HEK293 (cell line): ENCODE measurements around the gene PLCXD1.

ENCODE experiments used
- CTCF ChIA-PET: fragments of 350-600 bp; formaldehyde crosslinking; extraction: SDS; loops from one replicate; lab custom pipeline; 2021; ENCODE audit warnings: antibody characterized with exemption; lab: Yijun Ruan, JAX
- POLR2A ChIA-PET: fragments of 300-600 bp; formaldehyde crosslinking; extraction: SDS; loops from one replicate; lab custom pipeline; 2020; ENCODE audit warnings: antibody characterized with exemption, inconsistent platforms; lab: Yijun Ruan, JAX
- H3K27ac ChIP-seq: fragments of 200-500 bp; sonication (Bioruptor generic); 2 replicates; pipeline ENCODE4 v1.5.1; 2014; ENCODE audit warnings: low read depth, low read length, control low read depth, inconsistent platforms; ENCODE audit errors: extremely low read depth
- H3K36me3 ChIP-seq, 2 experiments: fragments of 200-500 bp in 1 of 2; sonication (Bioruptor generic) in 1 of 2; 1 replicate in 1 of 2; 2 replicates in 1 of 2; pipeline ENCODE4 v1.5.1; 2014 to 2017; ENCODE audit warnings: inconsistent platforms in 2 of 2, low read length in 2 of 2; ENCODE audit not compliant: control insufficient read depth in 2 of 2, insufficient read depth in 1 of 2
- H3K4me1 ChIP-seq: fragments of 200-500 bp; sonication (Bioruptor generic); 2 replicates; pipeline ENCODE4 v1.5.1; 2014; ENCODE audit warnings: mild to moderate bottlenecking, low read length, inconsistent platforms; ENCODE audit not compliant: control insufficient read depth, insufficient read depth
- H3K4me3 ChIP-seq: 2 replicates; pipeline ENCODE4 v1.5.1; 2011; ENCODE audit warnings: low read depth, mild to moderate bottlenecking, control low read depth, low read length, moderate library complexity
- H3K9me3 ChIP-seq: fragments of 200-500 bp; sonication (Bioruptor generic); 2 replicates; pipeline ENCODE4 v1.5.1; 2014; ENCODE audit warnings: low read depth, low read length, inconsistent platforms; ENCODE audit not compliant: control insufficient read depth, insufficient read depth
- KLF1 ChIP-seq: fragments of 450-650 bp; formaldehyde crosslinking; IDR thresholded peaks from 2 replicates; pipeline ENCODE4 v1.5.1; 2016; ENCODE audit warnings: missing biosample characterization, missing genetic modification characterization
- KLF10 ChIP-seq: fragments of 450-650 bp; IDR thresholded peaks from 2 replicates; pipeline ENCODE4 v1.5.1; 2018; ENCODE audit warnings: missing biosample characterization, mild to moderate bottlenecking, missing genetic modification characterization
- KLF16 ChIP-seq: fragments of 450-650 bp; formaldehyde crosslinking; IDR thresholded peaks from 2 replicates; pipeline ENCODE4 v1.5.1; 2017; ENCODE audit warnings: missing biosample characterization, missing genetic modification characterization
- MYNN ChIP-seq: fragments of 450-650 bp; formaldehyde crosslinking; IDR thresholded peaks from 2 replicates; pipeline ENCODE4 v1.5.1; 2016; ENCODE audit warnings: missing biosample characterization, missing genetic modification characterization, borderline replicate concordance
- OSR2 ChIP-seq: fragments of 450-650 bp; formaldehyde crosslinking; IDR thresholded peaks from 2 replicates; pipeline ENCODE4 v1.5.1; 2016; ENCODE audit warnings: missing biosample characterization, missing genetic modification characterization
- REPIN1 ChIP-seq: fragments of 450-650 bp; formaldehyde crosslinking; IDR thresholded peaks from 2 replicates; pipeline ENCODE4 v1.5.1; 2017; ENCODE audit warnings: missing biosample characterization, missing genetic modification characterization, low read depth
- SP3 ChIP-seq: fragments of 450-650 bp; formaldehyde crosslinking; IDR thresholded peaks from 2 replicates; pipeline ENCODE4 v1.5.1; 2016; ENCODE audit warnings: missing biosample characterization, missing genetic modification characterization
- TSHZ1 ChIP-seq: fragments of 450-650 bp; formaldehyde crosslinking; IDR thresholded peaks from 2 replicates; pipeline ENCODE4 v1.5.1; 2016; ENCODE audit warnings: missing biosample characterization, missing genetic modification characterization, borderline replicate concordance
- ZBTB17 ChIP-seq: fragments of 450-650 bp; formaldehyde crosslinking; IDR thresholded peaks from 2 replicates; pipeline ENCODE4 v1.5.1; 2016; ENCODE audit warnings: missing biosample characterization, missing genetic modification characterization
- ZBTB48 ChIP-seq: fragments of 450-650 bp; formaldehyde crosslinking; IDR thresholded peaks from 2 replicates; pipeline ENCODE4 v1.5.1; 2016; ENCODE audit warnings: missing biosample characterization, missing genetic modification characterization
- ZIC2 ChIP-seq: fragments of 450-650 bp; formaldehyde crosslinking; IDR thresholded peaks from 2 replicates; pipeline ENCODE4 v1.5.1; 2016; ENCODE audit warnings: missing biosample characterization, missing genetic modification characterization
- ZNF138 ChIP-seq: fragments of 450-650 bp; formaldehyde crosslinking; IDR thresholded peaks from 2 replicates; pipeline ENCODE4 v1.5.1; 2016; ENCODE audit warnings: missing biosample characterization, missing genetic modification characterization, borderline replicate concordance
- ZNF211 ChIP-seq: fragments of 450-650 bp; formaldehyde crosslinking; IDR thresholded peaks from 2 replicates; pipeline ENCODE4 v1.5.1; 2016; ENCODE audit warnings: low read depth, missing biosample characterization, missing genetic modification characterization
- ZNF274 ChIP-seq, 2 experiments: fragments of 200-500 bp in 1 of 2; fragments of 450-650 bp in 1 of 2; sonication (Bioruptor generic) in 1 of 2; formaldehyde crosslinking in 1 of 2; IDR thresholded peaks; 2 replicates each; pipeline versions ENCODE4 v1.5.1 to v1.6.1; 2014 to 2016; ENCODE audit warnings: borderline replicate concordance in 1 of 2, inconsistent platforms in 1 of 2, low read length in 1 of 2, missing biosample characterization in 1 of 2, missing genetic modification characterization in 1 of 2
- ZNF341 ChIP-seq: fragments of 450-650 bp; formaldehyde crosslinking; IDR thresholded peaks from 2 replicates; pipeline ENCODE4; 2016; ENCODE audit warnings: low read depth, missing biosample characterization, missing genetic modification characterization
- ZNF394 ChIP-seq: fragments of 450-650 bp; formaldehyde crosslinking; IDR thresholded peaks from 2 replicates; pipeline ENCODE4 v1.5.1; 2016; ENCODE audit warnings: missing biosample characterization, missing genetic modification characterization, mild to moderate bottlenecking, moderate library complexity, borderline replicate concordance
- ZNF423 ChIP-seq: fragments of 450-650 bp; formaldehyde crosslinking; IDR thresholded peaks from 2 replicates; pipeline ENCODE4 v1.5.1; 2016; ENCODE audit warnings: missing biosample characterization, missing genetic modification characterization
- ZNF426 ChIP-seq: fragments of 450-650 bp; formaldehyde crosslinking; IDR thresholded peaks from 2 replicates; pipeline ENCODE4 v1.5.1; 2017; ENCODE audit warnings: missing biosample characterization, missing genetic modification characterization, mild to moderate bottlenecking, inconsistent platforms, moderate library complexity
- ZNF501 ChIP-seq: fragments of 450-650 bp; formaldehyde crosslinking; IDR thresholded peaks from 2 replicates; pipeline ENCODE4 v1.5.1; 2016; ENCODE audit warnings: missing biosample characterization, missing genetic modification characterization
- ZNF510 ChIP-seq: fragments of 450-650 bp; formaldehyde crosslinking; IDR thresholded peaks from 2 replicates; pipeline ENCODE4 v1.5.1; 2018; ENCODE audit warnings: mild to moderate bottlenecking, missing genetic modification characterization, missing biosample characterization; ENCODE audit not compliant: insufficient replicate concordance
- ZNF555 ChIP-seq: fragments of 450-650 bp; formaldehyde crosslinking; conservative IDR thresholded peaks from 2 replicates; pipeline ENCODE4 v1.5.1; 2017; ENCODE audit warnings: missing biosample characterization, mild to moderate bottlenecking, missing genetic modification characterization, inconsistent platforms
- ZNF600 ChIP-seq: fragments of 450-650 bp; formaldehyde crosslinking; IDR thresholded peaks from 2 replicates; pipeline ENCODE4 v1.5.1; 2016; ENCODE audit warnings: missing biosample characterization, missing genetic modification characterization
- ZNF660 ChIP-seq: fragments of 450-650 bp; IDR thresholded peaks from 2 replicates; pipeline ENCODE4 v1.5.1; 2018; ENCODE audit warnings: missing biosample characterization, mild to moderate bottlenecking, missing genetic modification characterization
- ZNF776 ChIP-seq: fragments of 450-650 bp; formaldehyde crosslinking; IDR thresholded peaks from 2 replicates; pipeline ENCODE4 v1.5.0; 2017; ENCODE audit warnings: missing biosample characterization, missing genetic modification characterization, borderline replicate concordance
- ZNF777 ChIP-seq: fragments of 450-650 bp; formaldehyde crosslinking; IDR thresholded peaks from 2 replicates; pipeline ENCODE4 v1.5.1; 2017; ENCODE audit warnings: missing biosample characterization, missing genetic modification characterization, borderline replicate concordance
- TF ChIP-seq, protein P1 (sequence below): fragments of 450-650 bp; formaldehyde crosslinking; IDR thresholded peaks from 2 replicates; pipeline ENCODE4 v1.5.1; 2016; ENCODE audit warnings: missing biosample characterization, missing genetic modification characterization
- TF ChIP-seq, protein P2 (sequence below): fragments of 450-650 bp; formaldehyde crosslinking; IDR thresholded peaks from 2 replicates; pipeline ENCODE4 v1.5.1; 2016; ENCODE audit warnings: missing biosample characterization, missing genetic modification characterization
- TF ChIP-seq, protein P3 (sequence below): fragments of 450-650 bp; formaldehyde crosslinking; IDR thresholded peaks from 2 replicates; pipeline ENCODE4 v1.5.1; 2016; ENCODE audit warnings: missing biosample characterization, missing genetic modification characterization

The PLCXD1 gene

DNA sequence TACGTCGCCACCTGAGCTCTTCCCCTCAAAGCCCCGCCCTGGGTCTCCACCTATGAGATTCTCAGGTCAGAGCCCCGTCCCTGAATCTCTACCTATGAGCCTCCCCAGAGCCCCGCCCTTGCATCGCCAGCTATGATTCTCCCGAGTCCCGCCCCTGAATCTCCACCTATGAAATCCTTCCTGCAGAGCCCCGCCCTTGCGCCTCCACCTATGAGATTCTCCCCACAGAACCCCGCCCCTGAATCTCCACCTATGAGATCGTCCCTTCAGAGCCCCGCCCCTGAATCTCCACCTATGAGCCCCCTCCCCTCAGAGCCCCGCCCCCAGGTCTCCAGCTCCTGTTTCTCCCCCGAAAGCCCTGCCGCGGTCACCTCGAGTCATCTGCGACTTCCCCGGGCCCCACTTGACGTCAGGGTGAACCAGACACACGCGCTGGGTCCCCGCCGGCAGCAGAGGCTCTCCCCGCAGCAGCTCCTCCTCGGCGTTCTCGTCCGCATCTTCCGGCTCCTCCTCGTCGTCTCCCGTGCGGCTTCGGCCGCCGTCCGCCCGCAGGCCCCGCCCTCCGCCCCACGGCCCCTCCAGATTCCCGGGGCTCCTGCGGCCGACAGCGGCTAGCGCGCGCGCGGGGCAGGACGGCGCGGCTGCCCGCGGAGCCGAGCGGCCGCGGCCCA lies 37.0 kb downstream of the PLCXD1 start (continued):
- TF ChIP-seq ZNF274 (IDR thresholded peaks at IDR 0.05; ENCODE audit: low read length) (no peak), ZNF274 (tag by site-specific recombination; IDR thresholded peaks at IDR 0.05; ENCODE audit: borderline replicate concordance) (no peak), ZNF423 (tag by site-specific recombination) (no peak), ZBTB48 (tag by site-specific recombination) (no peak), MYNN (tag by site-specific recombination) (no peak), ZNF660 (no peak), ZNF341 (tag by site-specific recombination) (no peak), ZNF555 (tag by site-specific recombination) (no peak), ZNF510 (no peak), KLF10 (tag by site-specific recombination) (peak; percentile 99), ZNF426 (tag by site-specific recombination) (no peak), ZNF211 (tag by site-specific recombination) (no peak), ZBTB17 (0 out of 2 replicates have a peak, but pooled peaks have one; percentile 16), SP3 (tag by site-specific recombination) (peak; percentile 94), OSR2 (0 out of 2 replicates have a peak, but pooled peaks have one; percentile 25), ZNF138 (tag by site-specific recombination) (no peak), KLF1 (peak; percentile 84), ZNF501 (tag by site-specific recombination) (no peak), KLF16 (no peak), ZNF776 (tag by site-specific recombination) (no peak)
- TF ChIP-seq, protein P1, sequence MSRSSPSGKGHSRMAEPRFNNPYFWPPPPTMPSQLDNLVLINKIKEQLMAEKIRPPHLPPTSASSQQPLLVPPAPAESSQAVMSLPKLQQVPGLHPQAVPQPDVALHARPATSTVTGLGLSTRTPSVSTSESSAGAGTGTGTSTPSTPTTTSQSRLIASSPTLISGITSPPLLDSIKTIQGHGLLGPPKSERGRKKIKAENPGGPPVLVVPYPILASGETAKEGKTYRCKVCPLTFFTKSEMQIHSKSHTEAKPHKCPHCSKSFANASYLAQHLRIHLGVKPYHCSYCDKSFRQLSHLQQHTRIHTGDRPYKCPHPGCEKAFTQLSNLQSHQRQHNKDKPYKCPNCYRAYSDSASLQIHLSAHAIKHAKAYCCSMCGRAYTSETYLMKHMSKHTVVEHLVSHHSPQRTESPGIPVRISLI (tag by site-specific recombination) = no peak
- TF ChIP-seq, protein P2, sequence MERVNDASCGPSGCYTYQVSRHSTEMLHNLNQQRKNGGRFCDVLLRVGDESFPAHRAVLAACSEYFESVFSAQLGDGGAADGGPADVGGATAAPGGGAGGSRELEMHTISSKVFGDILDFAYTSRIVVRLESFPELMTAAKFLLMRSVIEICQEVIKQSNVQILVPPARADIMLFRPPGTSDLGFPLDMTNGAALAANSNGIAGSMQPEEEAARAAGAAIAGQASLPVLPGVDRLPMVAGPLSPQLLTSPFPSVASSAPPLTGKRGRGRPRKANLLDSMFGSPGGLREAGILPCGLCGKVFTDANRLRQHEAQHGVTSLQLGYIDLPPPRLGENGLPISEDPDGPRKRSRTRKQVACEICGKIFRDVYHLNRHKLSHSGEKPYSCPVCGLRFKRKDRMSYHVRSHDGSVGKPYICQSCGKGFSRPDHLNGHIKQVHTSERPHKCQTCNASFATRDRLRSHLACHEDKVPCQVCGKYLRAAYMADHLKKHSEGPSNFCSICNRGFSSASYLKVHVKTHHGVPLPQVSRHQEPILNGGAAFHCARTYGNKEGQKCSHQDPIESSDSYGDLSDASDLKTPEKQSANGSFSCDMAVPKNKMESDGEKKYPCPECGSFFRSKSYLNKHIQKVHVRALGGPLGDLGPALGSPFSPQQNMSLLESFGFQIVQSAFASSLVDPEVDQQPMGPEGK = 0 out of 2 replicates have a peak, but pooled peaks have one; percentile 61

DNA sequence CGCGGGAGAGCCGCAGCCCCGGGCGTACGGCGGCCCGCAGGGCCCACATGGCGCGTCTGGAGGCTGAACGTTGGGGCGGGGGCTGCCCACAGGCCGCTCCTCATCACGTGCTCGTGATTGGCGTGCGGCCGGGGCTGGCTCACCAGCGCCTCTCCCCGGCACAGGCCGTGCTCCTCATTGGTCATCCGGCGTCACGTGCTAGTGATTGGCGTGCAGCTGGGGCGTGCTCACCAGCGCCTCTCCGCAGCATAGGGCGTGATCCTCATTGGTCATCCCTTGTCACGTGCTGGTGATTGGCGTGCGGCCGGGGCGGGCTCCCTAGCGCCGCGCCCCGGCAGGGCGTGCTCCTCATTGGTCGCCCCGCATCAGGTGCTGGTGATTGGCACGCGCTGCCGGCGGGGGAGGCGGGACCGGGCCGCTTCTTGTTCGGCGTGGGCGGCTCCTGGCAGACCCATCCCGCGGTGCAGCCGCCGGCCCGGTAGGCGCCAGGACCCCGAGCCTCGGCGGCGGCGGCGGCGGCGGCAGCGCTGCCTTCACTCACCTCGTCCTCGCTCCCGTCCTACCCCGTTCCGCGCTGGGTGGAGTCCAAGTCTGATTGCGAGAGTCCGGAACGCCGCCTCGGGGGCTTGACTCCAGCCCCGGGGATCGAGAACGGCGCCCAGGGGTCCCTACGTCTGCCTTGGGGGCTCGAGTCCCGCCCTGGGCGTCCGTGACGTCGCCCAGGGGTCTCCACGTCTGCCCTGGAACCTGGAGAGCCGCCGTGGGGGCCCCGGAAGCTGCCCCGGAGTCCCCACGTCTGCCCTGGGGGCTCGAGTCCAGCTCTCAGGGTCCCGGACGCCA lies 37.8 kb downstream of the PLCXD1 start, which contains the start of gene GTPBP6:
TSS of gene GTPBP6 (minus strand) at position 58 of the 840 bp plus-strand sequence. CDS start at position 49, 9 bp downstream.
- CTCF ChIA-PET = no interaction called here
- TF ChIP-seq TSHZ1 (tag by site-specific recombination) (peak; percentile 70; the same call in 1 of the 2 replicates), ZIC2 (no peak; the same call in 1 of the 2 replicates), ZNF777 (no peak), ZNF600 (tag by site-specific recombination) (0 out of 2 replicates have a peak, but pooled peaks have one; percentile 18), ZNF394 (tag by site-specific recombination) (no peak), ZNF660 (0 out of 2 replicates have a peak, but pooled peaks have one; percentile 35), REPIN1 (tag by site-specific recombination) (no peak)
- TF ChIP-seq, protein P3, sequence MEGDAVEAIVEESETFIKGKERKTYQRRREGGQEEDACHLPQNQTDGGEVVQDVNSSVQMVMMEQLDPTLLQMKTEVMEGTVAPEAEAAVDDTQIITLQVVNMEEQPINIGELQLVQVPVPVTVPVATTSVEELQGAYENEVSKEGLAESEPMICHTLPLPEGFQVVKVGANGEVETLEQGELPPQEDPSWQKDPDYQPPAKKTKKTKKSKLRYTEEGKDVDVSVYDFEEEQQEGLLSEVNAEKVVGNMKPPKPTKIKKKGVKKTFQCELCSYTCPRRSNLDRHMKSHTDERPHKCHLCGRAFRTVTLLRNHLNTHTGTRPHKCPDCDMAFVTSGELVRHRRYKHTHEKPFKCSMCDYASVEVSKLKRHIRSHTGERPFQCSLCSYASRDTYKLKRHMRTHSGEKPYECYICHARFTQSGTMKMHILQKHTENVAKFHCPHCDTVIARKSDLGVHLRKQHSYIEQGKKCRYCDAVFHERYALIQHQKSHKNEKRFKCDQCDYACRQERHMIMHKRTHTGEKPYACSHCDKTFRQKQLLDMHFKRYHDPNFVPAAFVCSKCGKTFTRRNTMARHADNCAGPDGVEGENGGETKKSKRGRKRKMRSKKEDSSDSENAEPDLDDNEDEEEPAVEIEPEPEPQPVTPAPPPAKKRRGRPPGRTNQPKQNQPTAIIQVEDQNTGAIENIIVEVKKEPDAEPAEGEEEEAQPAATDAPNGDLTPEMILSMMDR (tag by site-specific recombination) = peak; percentile 96

More for the DNA sequence above, 37.8 kb downstream of the PLCXD1 start, which contains the start of gene GTPBP6:
- Histone ChIP-seq H3K9me3 (no peaks in the 10 kb centered on the region), H3K27ac (peak within 1 kb of the TSS; percentile 92), H3K4me1 (peaks cover 12% of the 10 kb centered on the region), H3K36me3 (peaks cover 0 to 22% of the 10 kb centered on the region in 2 experiments; a peak in 1 of 3 replicates), H3K4me3 (peak within 1 kb of the TSS; percentile 84)
- POLR2A ChIA-PET = no interaction called here
